SJCRH30 (cell line): ENCODE measurements around the gene CEP19. TPM values are rescaled to one million over a fixed set of nuclear protein-coding genes. Genes with fewer than 3 reads are reported as not detected.
"Not testable (repeated sequence)": the region's sequence is repeated elsewhere in the genome, so short reads cannot be mapped to it uniquely, and the experiment has no call there.

Source experiments
- DNase-seq, 2 experiments: peaks; one replicate each; pipeline ENCODE4 v3.0.0-alpha.2; 2015 to 2020
- H3K27ac ChIP-seq: fragments of 250-450 bp; sonication (Bioruptor Pico); 2 replicates; pipeline ENCODE4 v1.5.1; 2020; ENCODE audit warnings: mild to moderate bottlenecking, moderate library complexity
- H3K27me3 ChIP-seq: fragments of 250-450 bp; sonication (Bioruptor Pico); 2 replicates; pipeline ENCODE4 v1.5.1; 2020; ENCODE audit warnings: mild to moderate bottlenecking, moderate library complexity
- H3K36me3 ChIP-seq: fragments of 250-450 bp; sonication (Bioruptor Pico); 2 replicates; pipeline ENCODE4 v1.5.1; 2020; ENCODE audit warnings: mild to moderate bottlenecking, moderate library complexity
- H3K4me1 ChIP-seq: fragments of 250-450 bp; sonication (Bioruptor Pico); 2 replicates; pipeline ENCODE4 v1.5.1; 2020; ENCODE audit warnings: mild to moderate bottlenecking, moderate library complexity
- H3K4me3 ChIP-seq: fragments of 250-450 bp; sonication (Bioruptor Pico); 2 replicates; pipeline ENCODE4 v1.5.1; 2020; ENCODE audit warnings: mild to moderate bottlenecking, moderate library complexity
- H3K9me3 ChIP-seq: fragments of 250-450 bp; sonication (Bioruptor Pico); replicated peaks from 2 replicates; pipeline ENCODE4 v1.5.1; 2020; ENCODE audit warnings: mild to moderate bottlenecking, moderate library complexity
- total RNA-seq: library from RNA; depleted of rRNA; stranded (reverse); fragments of >200 nt; shearing (Covaris generic); gene quantifications from 2 replicates; pipeline ENCODE4 v1.2.3, GENCODE V29; 2014

The CEP19 gene
- total RNA-seq, 1 experiment from 2014 or later = 2.7 TPM

GRCh38 chr3:196735751-196736150, 23.7 kb upstream of the CEP19 start:
- no peak overlapping the region for H3K27ac ChIP-seq
- no peaks in the 10 kb centered on the region for H3K4me1 ChIP-seq
- H3K4me3 ChIP-seq = no peak overlapping the region
- peaks cover 3% of the 10 kb centered on the region for H3K36me3 ChIP-seq
- no peak for DNase-seq
- no peaks in the 10 kb centered on the region for H3K9me3 ChIP-seq
- no peaks in the 10 kb centered on the region for H3K27me3 ChIP-seq

- no peaks in the 10 kb centered on the region for H3K9me3 ChIP-seq
- no peak overlapping the region for H3K4me3 ChIP-seq
- no peaks in the 10 kb centered on the region for H3K27me3 ChIP-seq
- DNase-seq = no peak
- no peak overlapping the region for H3K27ac ChIP-seq
- peaks cover 9% of the 10 kb centered on the region for H3K36me3 ChIP-seq
- no peaks in the 10 kb centered on the region for H3K4me1 ChIP-seq
Measured at GRCh38 chr3:196726788-196727675, 15.0 kb upstream of the CEP19 start.

GRCh38 chr3:196721097-196721496, 9.0 kb upstream of the CEP19 start:
- Histone ChIP-seq H3K27ac (no peak overlapping the region), H3K4me1 (no peaks in the 10 kb centered on the region), H3K4me3 (no peak overlapping the region), H3K27me3 (no peaks in the 10 kb centered on the region), H3K36me3 (peaks cover 15% of the 10 kb centered on the region), H3K9me3 (peaks cover 6% of the 10 kb centered on the region)
- DNase-seq = no peak

GRCh38 chr3:196717162-196717561, 5.1 kb upstream of the CEP19 start:
- not testable (repeated sequence) for H3K9me3 ChIP-seq, H3K4me3 ChIP-seq, DNase-seq, H3K27ac ChIP-seq, H3K27me3 ChIP-seq, H3K4me1 ChIP-seq, H3K36me3 ChIP-seq

- Histone ChIP-seq H3K36me3 (0 out of 2 replicates have a peak, but pooled peaks cover 5% of the 10 kb centered on the region), H3K27me3 (no peaks in the 10 kb centered on the region), H3K4me1 (no peaks in the 10 kb centered on the region), H3K9me3 (no peaks in the 10 kb centered on the region), H3K27ac (peak overlapping the region; percentile 42), H3K4me3 (peak overlapping the region; percentile 87)
- peak; percentile 57 to 62 for DNase-seq
Measured at GRCh38 chr3:196712514-196713413, 714 bp upstream of the CEP19 start.

GRCh38 chr3:196708467-196708866, 3.6 kb downstream of the CEP19 start:
- no peaks in the 10 kb centered on the region for H3K4me1 ChIP-seq
- no peak overlapping the region for H3K4me3 ChIP-seq
- H3K36me3 ChIP-seq = no peaks in the 10 kb centered on the region
- no peaks in the 10 kb centered on the region for H3K9me3 ChIP-seq
- no peak for DNase-seq
- no peaks in the 10 kb centered on the region for H3K27me3 ChIP-seq
- H3K27ac ChIP-seq = no peak overlapping the region

GRCh38 chr3:196707566-196707965, 4.5 kb downstream of the CEP19 start:
- no peak for DNase-seq
- no peaks in the 10 kb centered on the region for H3K9me3 ChIP-seq
- no peak overlapping the region for H3K27ac ChIP-seq
- no peaks in the 10 kb centered on the region for H3K27me3 ChIP-seq
- no peaks in the 10 kb centered on the region for H3K36me3 ChIP-seq
- H3K4me3 ChIP-seq = no peak overlapping the region
- H3K4me1 ChIP-seq = no peaks in the 10 kb centered on the region

GRCh38 chr3:196706731-196707130, 5.3 kb downstream of the CEP19 start:
- Histone ChIP-seq H3K4me1 (no peaks in the 10 kb centered on the region), H3K36me3 (no peaks in the 10 kb centered on the region), H3K4me3 (no peak overlapping the region), H3K27ac (no peak overlapping the region), H3K9me3 (no peaks in the 10 kb centered on the region), H3K27me3 (no peaks in the 10 kb centered on the region)
- no peak for DNase-seq

GRCh38 chr3:196706327-196706726, 5.7 kb downstream of the CEP19 start:
- H3K27me3 ChIP-seq = no peaks in the 10 kb centered on the region
- H3K36me3 ChIP-seq = no peaks in the 10 kb centered on the region
- H3K9me3 ChIP-seq = no peaks in the 10 kb centered on the region
- H3K4me1 ChIP-seq = no peaks in the 10 kb centered on the region
- H3K4me3 ChIP-seq = no peak overlapping the region
- H3K27ac ChIP-seq = no peak overlapping the region
- DNase-seq = no peak

GRCh38 chr3:196700801-196701200, 11.2 kb downstream of the CEP19 start:
- Histone ChIP-seq H3K9me3 (no peaks in the 10 kb centered on the region), H3K4me3 (no peak overlapping the region), H3K4me1 (no peaks in the 10 kb centered on the region), H3K27me3 (no peaks in the 10 kb centered on the region), H3K36me3 (no peaks in the 10 kb centered on the region), H3K27ac (no peak overlapping the region)
- no peak for DNase-seq

- DNase-seq = no peak
- Histone ChIP-seq H3K9me3 (no peaks in the 10 kb centered on the region), H3K4me1 (no peaks in the 10 kb centered on the region), H3K4me3 (no peak overlapping the region), H3K27me3 (no peaks in the 10 kb centered on the region), H3K27ac (no peak overlapping the region), H3K36me3 (no peaks in the 10 kb centered on the region)
Measured at GRCh38 chr3:196699749-196700148, 12.3 kb downstream of the CEP19 start.

GRCh38 chr3:196697270-196697669, 14.8 kb downstream of the CEP19 start:
- Histone ChIP-seq H3K27ac (no peak overlapping the region), H3K9me3 (no peaks in the 10 kb centered on the region), H3K27me3 (no peaks in the 10 kb centered on the region), H3K4me1 (no peaks in the 10 kb centered on the region), H3K36me3 (no peaks in the 10 kb centered on the region), H3K4me3 (no peak overlapping the region)
- DNase-seq = no peak

- H3K9me3 ChIP-seq = no peaks in the 10 kb centered on the region
- H3K27me3 ChIP-seq = no peaks in the 10 kb centered on the region
- H3K36me3 ChIP-seq = no peaks in the 10 kb centered on the region
- no peaks in the 10 kb centered on the region for H3K4me1 ChIP-seq
- DNase-seq = no peak
- no peak overlapping the region for H3K27ac ChIP-seq
- no peak overlapping the region for H3K4me3 ChIP-seq
Measured at GRCh38 chr3:196695849-196696226, 16.2 kb downstream of the CEP19 start.

GRCh38 chr3:196694941-196695848, 16.9 kb downstream of the CEP19 start:
- H3K9me3 ChIP-seq = no peaks in the 10 kb centered on the region
- H3K4me3 ChIP-seq = no peak overlapping the region
- no peak overlapping the region for H3K27ac ChIP-seq

More at GRCh38 chr3:196694941-196695848, 16.9 kb downstream of the CEP19 start:
- H3K4me1 ChIP-seq = no peaks in the 10 kb centered on the region
- no peaks in the 10 kb centered on the region for H3K36me3 ChIP-seq
- no peaks in the 10 kb centered on the region for H3K27me3 ChIP-seq
- no peak for DNase-seq
